Activated CD4-positive, alpha-beta T cell treated with anti-CD3 and anti-CD28 coated beads for 36 hours (primary cell): Measurements from ENCODE around the gene FRMD4A. TPM values are rescaled to one million over a fixed set of nuclear protein-coding genes. Genes with fewer than 3 reads are reported as not detected.
"Not testable (repeated sequence)": the region's sequence is repeated elsewhere in the genome, so short reads cannot be mapped to it uniquely, and the experiment has no call there.

ENCODE experiments used
- ATAC-seq: fragments of 200-7000 bp; cut with Tn5 transposase; one replicate; pipeline ENCODE4 v1.10.0; 2021; ENCODE audit warnings: mild to moderate bottlenecking, moderate library complexity
- CTCF ChIA-PET: fragments of 350-600 bp; sonication (Branson Sonifier 250); formaldehyde crosslinking; loops from one replicate; lab custom pipeline; 2021; ENCODE audit warnings: antibody characterized with exemption; lab: Charles Lee
- POLR2A ChIA-PET: fragments of 350-600 bp; sonication (Branson Sonifier 250); formaldehyde crosslinking; loops from one replicate; lab custom pipeline; 2021; ENCODE audit warnings: antibody characterized with exemption, inconsistent platforms; lab: Charles Lee
- DNase-seq: peaks from one replicate; pipeline ENCODE4 v3.0.0-alpha.2; 2020
- H3K27ac Mint-ChIP-seq: one replicate; pipeline ENCODE4 v1.8.0; 2021; ENCODE audit warnings: mixed read lengths
- H3K27me3 Mint-ChIP-seq: one replicate; pipeline ENCODE4 v1.8.0; 2021; ENCODE audit warnings: mixed read lengths
- H3K36me3 Mint-ChIP-seq: one replicate; pipeline ENCODE4 v1.8.0; 2021; ENCODE audit warnings: low read depth, mixed read lengths
- H3K4me1 Mint-ChIP-seq: one replicate; pipeline ENCODE4 v1.8.0; 2021; ENCODE audit warnings: mixed read lengths
- H3K4me3 Mint-ChIP-seq: one replicate; pipeline ENCODE4 v1.8.0; 2021; ENCODE audit warnings: mild to moderate bottlenecking, moderate library complexity, mixed read lengths
- H3K9me3 Mint-ChIP-seq: one replicate; pipeline ENCODE4 v1.8.0; 2021; ENCODE audit warnings: low read depth, mixed read lengths
- intact Hi-C, 2 experiments: fragments of 100-400 bp; cut with DNase I in 1 of 2; cut with micrococcal nuclease in 1 of 2; formaldehyde crosslinking; loops; one replicate each; pipeline versions ENCODE4 v1.14.2 to v1.15.1; 2022 to 2024; cut with DNase I, micrococcal nuclease
- total RNA-seq, 2 experiments: library from RNA; stranded (reverse); gene quantifications; one replicate each; pipeline ENCODE4 v1.2.3, GENCODE V29; 2021

The FRMD4A gene
- total RNA-seq, 2 experiments from 2014 or later, result 0.85 to 1.3 TPM

DNA sequence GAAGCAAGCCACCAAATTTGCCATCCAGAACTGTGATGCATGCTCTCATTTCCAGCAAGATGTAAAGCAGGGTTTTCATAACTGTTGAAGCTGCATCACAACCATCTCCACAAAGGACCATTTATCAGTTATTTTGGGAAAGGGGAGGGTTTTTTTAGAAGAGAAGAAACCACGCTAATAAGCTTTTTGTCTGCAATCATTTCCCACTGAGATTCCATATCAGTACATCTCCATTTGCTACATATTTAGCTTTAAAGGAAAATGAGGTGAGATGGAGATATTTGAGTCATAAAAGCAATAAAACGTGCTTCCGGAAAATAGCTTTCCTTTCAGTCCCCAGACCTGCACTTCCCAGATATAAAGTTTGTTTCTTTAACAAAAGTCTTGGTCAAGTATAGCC is 258.2 kb downstream of the FRMD4A start:
- no peaks in the 10 kb centered on the region for H3K9me3 Mint-ChIP-seq
- no peaks in the 10 kb centered on the region for H3K4me1 Mint-ChIP-seq
- no peak overlapping the region for H3K27ac Mint-ChIP-seq
- intact Hi-C loops, result no loop called here
- H3K36me3 Mint-ChIP-seq, result no peaks in the 10 kb centered on the region
- POLR2A ChIA-PET, result no interaction called here
- no peak for ATAC-seq
- H3K4me3 Mint-ChIP-seq, result no peak overlapping the region
- CTCF ChIA-PET, result interaction anchor here (0.7 to 0.8 kb wide), 2 partner anchors 22 to 234 kb away, joined by 3 read pairs; no protein-coding TSS in a partner anchor
- no peak for DNase-seq
- H3K27me3 Mint-ChIP-seq, result no peaks in the 10 kb centered on the region

DNA sequence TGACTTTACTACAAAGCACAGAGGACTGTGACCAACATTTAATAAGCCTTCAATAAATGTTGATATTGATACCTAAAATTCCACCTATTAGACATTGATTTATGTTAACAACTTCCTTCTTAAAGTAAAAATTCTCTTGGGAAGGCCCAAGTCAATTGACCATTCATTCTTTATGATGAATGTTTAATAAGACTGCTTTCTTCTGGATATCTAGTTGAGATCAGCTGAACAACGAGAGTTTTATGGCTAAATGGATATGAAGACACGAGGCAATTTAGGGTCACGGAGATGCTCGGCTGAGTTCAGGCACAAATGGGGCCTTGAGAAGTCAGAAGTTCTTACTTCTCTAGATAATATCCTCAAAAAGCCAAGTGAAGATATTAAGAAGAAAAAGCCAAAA is 258.8 kb downstream of the FRMD4A start:
- H3K27me3 Mint-ChIP-seq, result no peaks in the 10 kb centered on the region

DNA sequence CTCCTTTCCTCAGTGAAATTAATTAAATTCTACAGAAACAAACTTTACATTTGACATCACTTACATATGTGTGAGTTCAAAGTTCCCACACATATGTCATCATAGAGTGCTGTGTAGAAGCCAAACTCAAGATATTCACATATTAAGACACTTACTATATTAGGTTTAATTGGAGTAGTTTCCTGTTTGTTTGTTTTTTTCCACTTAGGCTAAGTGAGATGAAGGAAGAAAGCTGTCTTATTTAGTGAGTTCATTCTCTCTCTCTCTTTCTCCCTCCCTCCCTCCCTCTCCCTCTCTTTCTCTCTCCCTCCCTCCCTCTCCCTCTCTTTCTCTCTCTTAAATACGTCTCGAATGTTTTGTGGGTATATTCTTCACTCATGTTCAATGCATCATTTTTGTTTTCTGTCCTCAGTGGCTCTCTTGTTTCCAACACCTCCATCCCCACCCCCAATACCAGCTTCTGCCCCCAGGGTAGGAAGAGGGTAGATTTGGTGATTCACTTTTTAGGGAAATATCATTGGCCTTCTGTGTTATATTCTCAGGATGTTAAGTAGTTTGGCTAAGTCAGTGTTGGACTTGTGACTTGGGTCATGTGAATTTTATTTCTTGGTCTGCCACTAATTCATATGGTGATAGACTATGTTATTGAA is 262.0 kb downstream of the FRMD4A start:
- Mint-ChIP-seq H3K27me3 (no peaks in the 10 kb centered on the region), H3K36me3 (no peaks in the 10 kb centered on the region), H3K9me3 (peaks cover 6% of the 10 kb centered on the region), H3K4me1 (no peaks in the 10 kb centered on the region), H3K27ac (no peak overlapping the region), H3K4me3 (no peak overlapping the region)
- ChIA-PET POLR2A (no interaction called here), CTCF (interaction anchor here (0.8 to 1.0 kb wide), 2 partner anchors 25 to 44 kb away, joined by 3 to 4 read pairs; no protein-coding TSS in a partner anchor)
- DNase-seq, result no peak
- intact Hi-C loops, result no loop called here
- ATAC-seq, result no peak

More for the DNA sequence above, 258.8 kb downstream of the FRMD4A start:
- no peaks in the 10 kb centered on the region for H3K4me1 Mint-ChIP-seq
- ChIA-PET POLR2A (no interaction called here), CTCF (interaction anchor here (0.8 kb wide), 1 partner anchor 234 kb away, joined by 3 read pairs; no protein-coding TSS in a partner anchor)
- no peak overlapping the region for H3K4me3 Mint-ChIP-seq
- ATAC-seq, result no peak
- intact Hi-C loops, result no loop called here
- no peaks in the 10 kb centered on the region for H3K9me3 Mint-ChIP-seq
- no peaks in the 10 kb centered on the region for H3K36me3 Mint-ChIP-seq
- no peak overlapping the region for H3K27ac Mint-ChIP-seq
- DNase-seq, result no peak

DNA sequence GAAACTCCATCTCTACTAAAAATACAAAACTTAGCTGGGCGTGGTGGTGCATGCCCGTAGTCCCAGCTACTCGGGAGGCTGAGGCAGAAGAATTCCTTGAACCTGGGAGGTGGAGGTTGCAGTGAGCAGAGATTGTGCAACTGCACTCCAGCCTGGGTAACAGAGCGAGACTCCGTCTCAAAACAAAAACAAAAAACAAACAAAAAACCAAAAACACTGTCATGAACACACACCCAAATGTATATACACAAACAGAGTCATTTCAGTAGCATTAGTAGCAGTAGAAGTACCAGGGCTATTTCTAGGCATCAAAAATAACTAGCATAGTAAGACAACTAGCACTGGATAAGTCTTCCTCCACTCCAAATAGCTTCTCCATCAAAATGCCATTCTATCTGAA is 263.1 kb downstream of the FRMD4A start:
- ATAC-seq, H3K9me3 Mint-ChIP-seq, H3K36me3 Mint-ChIP-seq, DNase-seq, intact Hi-C loops, H3K27ac Mint-ChIP-seq, H3K27me3 Mint-ChIP-seq, H3K4me1 Mint-ChIP-seq, CTCF ChIA-PET, H3K4me3 Mint-ChIP-seq, POLR2A ChIA-PET: not testable (repeated sequence)

DNA sequence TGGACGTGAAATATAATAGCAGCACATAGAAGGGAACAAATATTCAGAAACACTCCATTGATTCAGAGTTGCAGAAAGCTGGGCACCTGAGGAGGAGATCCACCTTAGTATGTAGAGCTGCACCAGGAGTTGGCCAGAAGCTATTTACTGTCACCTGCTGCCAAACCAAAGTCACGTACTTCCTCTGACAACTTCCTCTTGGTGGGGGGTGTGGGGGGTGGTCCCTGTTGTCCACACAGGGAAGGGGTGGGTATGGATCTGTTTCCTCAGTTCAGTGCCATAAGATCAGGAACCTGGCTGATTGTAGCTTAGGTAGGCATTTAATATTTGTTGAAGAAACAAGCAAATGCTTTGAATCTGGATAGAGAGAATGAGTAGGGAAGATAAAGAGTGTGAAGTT is 264.6 kb downstream of the FRMD4A start:
- no peak overlapping the region for H3K27ac Mint-ChIP-seq
- H3K36me3 Mint-ChIP-seq, result no peaks in the 10 kb centered on the region
- intact Hi-C loops, result no loop called here
- H3K27me3 Mint-ChIP-seq, result peaks cover 3% of the 10 kb centered on the region
- CTCF ChIA-PET, result no interaction called here
- no peaks in the 10 kb centered on the region for H3K4me1 Mint-ChIP-seq
- ATAC-seq, result no peak
- no peak overlapping the region for H3K4me3 Mint-ChIP-seq
- POLR2A ChIA-PET, result no interaction called here
- peaks cover 6% of the 10 kb centered on the region for H3K9me3 Mint-ChIP-seq
- DNase-seq, result no peak

DNA sequence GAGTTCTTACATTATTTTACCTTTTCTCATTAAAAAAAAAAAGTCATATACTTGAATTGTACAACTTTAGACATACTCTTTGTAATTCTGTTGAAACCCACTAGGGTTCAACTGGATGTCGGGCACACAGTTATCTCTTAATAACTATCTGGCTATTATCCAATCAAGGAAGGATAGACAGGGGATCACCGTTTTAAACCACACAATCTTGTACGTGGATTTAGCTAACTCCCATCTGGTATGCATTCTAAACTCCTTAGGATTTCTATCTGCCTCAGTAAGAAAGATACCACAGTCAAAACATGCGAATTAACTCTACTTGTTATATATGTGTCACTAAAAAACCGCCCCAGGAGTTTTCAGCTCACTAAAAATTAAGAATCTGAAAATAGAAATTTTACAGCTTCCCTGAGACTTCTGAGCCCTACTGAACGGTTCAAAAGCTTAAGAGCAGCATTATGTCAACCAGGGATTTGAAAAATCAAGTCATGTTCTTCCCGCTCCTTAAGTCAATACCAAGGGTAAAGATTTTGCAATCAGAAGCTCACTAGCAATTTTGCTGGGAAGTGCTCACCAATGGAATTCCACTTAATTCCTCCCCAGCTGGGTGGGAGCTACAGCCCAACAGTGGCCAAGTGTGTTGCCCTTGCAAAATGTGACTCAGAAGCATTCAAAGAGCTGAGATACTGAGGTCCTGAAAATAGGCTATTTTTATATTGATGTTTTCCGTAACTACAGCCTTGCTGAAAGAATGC is 267.0 kb downstream of the FRMD4A start:
- intact Hi-C loops, result no loop called here
- CTCF ChIA-PET, result interaction anchor here (0.6 kb wide), 1 partner anchor 262 kb away, joined by 3 read pairs; no protein-coding TSS in a partner anchor
- peaks cover 3% of the 10 kb centered on the region for H3K27me3 Mint-ChIP-seq

DNA sequence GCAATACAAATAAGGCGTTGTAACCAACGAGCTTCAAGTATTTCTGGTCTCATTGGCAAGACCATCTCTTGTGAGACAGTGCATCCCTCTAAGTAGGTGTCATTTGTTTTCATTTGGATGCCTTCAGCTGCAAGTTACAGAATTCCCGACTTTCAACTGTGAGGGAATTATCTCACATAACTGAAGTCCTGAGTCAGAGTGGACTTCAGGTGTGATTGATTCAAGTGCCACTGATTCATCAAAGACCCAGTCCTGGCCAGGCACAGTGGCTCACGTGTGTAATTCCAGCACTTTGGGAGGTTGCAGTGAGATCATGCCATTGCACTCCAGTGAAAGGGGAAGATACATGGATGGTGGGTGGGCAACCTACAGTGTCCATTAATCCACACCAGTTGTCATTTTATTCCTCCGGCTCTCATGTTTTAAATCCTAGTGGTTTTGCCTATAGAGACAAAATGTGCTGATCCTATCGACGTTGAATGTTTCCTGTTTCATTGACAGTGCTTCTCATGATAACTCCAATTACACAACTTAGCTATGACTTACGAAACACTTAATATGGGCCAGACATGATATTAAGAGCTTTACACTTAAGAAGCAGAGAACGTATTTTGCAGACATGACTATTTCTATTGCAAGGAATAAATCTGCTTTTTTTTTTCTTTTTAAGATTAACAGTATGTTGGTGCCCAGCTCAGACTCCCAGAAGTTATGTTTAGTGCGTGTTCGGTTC is 268.0 kb downstream of the FRMD4A start:
- H3K4me1 Mint-ChIP-seq, result no peaks in the 10 kb centered on the region
- H3K9me3 Mint-ChIP-seq, result peaks cover 6% of the 10 kb centered on the region
- intact Hi-C loops, result no loop called here
- no peak overlapping the region for H3K4me3 Mint-ChIP-seq
- ChIA-PET POLR2A (interaction anchor here (0.8 kb wide), 1 partner anchor 627 kb away, joined by 3 read pairs; no protein-coding TSS in a partner anchor), CTCF (interaction anchor here (1.0 kb wide), 1 partner anchor 28 kb away, joined by 3 read pairs; no protein-coding TSS in a partner anchor)
- no peaks in the 10 kb centered on the region for H3K36me3 Mint-ChIP-seq
- H3K27me3 Mint-ChIP-seq, result peaks cover 3% of the 10 kb centered on the region
- ATAC-seq (no peak), DNase-seq (no peak)
- no peak overlapping the region for H3K27ac Mint-ChIP-seq

More for the DNA sequence above, 267.0 kb downstream of the FRMD4A start:
- Mint-ChIP-seq H3K4me3 (no peak overlapping the region), H3K27ac (no peak overlapping the region), H3K36me3 (no peaks in the 10 kb centered on the region), H3K9me3 (peaks cover 6% of the 10 kb centered on the region), H3K4me1 (no peaks in the 10 kb centered on the region)
- ATAC-seq (no peak), DNase-seq (no peak)
- POLR2A ChIA-PET, result interaction anchor here (0.8 kb wide), 1 partner anchor 626 kb away, joined by 3 read pairs; no protein-coding TSS in a partner anchor

DNA sequence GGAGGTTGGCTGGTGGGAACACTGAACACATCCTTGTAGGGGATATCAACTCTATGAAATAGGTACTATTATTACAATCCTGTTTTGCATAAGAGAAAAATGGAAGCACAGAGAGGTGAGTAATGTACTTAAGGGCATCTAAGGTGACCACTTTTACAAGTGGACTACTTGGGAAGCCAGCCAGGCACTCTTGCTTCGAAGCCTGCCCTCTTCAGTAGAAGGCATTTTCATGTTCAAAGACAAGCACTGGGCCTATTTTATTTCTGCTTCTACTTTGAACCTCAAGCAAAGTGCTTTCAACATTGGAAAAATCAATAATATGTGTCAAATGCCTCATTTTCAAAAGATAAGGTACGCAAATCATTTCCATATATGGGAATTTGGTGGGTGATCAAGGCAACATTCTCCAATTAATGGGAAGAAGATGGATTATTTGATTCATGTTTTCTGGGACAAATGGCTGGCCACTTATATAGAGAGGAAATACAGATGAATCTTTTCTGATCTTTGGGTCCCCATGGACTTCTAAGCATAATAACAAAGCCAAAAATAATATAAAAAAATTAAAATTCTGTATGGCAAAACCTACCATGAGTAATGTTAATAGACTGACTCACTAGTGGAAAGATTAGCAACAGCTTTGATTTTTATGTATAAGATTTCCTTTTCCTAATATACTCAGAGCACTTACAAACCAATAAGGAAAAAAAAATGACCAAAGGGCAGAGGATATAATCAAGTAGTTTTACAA is 270.2 kb downstream of the FRMD4A start:
- CTCF ChIA-PET, result no interaction called here
- POLR2A ChIA-PET, result no interaction called here
- no peak for ATAC-seq

DNA sequence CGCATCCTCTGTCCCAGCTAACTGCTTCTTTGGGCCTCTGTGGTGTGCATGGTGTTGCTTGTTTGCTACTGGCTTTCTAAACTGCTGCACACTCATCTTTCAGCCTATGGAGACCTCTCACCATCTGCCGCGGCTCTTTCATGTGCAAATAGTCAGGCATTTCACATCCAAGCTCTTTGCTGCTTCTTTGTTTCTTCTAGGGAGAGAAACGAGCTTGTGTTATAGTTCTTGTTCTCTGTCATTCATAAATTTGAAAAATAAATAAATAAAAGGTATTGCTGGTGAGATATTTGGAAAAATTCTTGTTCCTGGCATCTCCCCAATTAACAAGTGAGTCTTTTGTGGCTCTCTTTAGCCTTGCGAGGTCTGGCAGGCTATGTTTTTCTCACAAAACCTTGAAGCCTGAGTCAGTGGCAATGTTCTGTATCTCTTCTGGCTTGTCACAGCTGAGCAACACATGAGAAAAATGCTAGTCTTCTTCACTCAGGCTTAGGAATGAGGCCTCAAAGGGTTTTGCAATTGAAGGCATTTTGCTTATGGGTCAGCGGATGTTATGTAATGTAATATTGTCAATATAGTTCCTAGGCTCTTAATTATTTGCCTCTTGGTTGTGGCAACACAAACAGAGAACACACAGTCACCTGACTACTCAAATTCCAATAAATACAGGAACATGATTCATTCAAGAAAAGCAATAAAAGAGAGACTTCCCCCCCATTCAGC is 274.0 kb downstream of the FRMD4A start:
- Mint-ChIP-seq H3K4me3 (no peak overlapping the region), H3K36me3 (peaks cover 2% of the 10 kb centered on the region), H3K27ac (no peak overlapping the region), H3K9me3 (peaks cover 13% of the 10 kb centered on the region), H3K4me1 (no peaks in the 10 kb centered on the region), H3K27me3 (peaks cover 3% of the 10 kb centered on the region)
- intact Hi-C loops, result no loop called here
- ChIA-PET CTCF (no interaction called here), POLR2A (no interaction called here)
- DNase-seq, result no peak
- no peak for ATAC-seq

More for the DNA sequence above, 270.2 kb downstream of the FRMD4A start:
- peaks cover 3% of the 10 kb centered on the region for H3K27me3 Mint-ChIP-seq
- H3K4me3 Mint-ChIP-seq, result no peak overlapping the region
- intact Hi-C loops, result no loop called here
- DNase-seq, result no peak
- no peaks in the 10 kb centered on the region for H3K4me1 Mint-ChIP-seq
- H3K36me3 Mint-ChIP-seq, result no peaks in the 10 kb centered on the region
- no peaks in the 10 kb centered on the region for H3K9me3 Mint-ChIP-seq
- H3K27ac Mint-ChIP-seq, result no peak overlapping the region

DNA sequence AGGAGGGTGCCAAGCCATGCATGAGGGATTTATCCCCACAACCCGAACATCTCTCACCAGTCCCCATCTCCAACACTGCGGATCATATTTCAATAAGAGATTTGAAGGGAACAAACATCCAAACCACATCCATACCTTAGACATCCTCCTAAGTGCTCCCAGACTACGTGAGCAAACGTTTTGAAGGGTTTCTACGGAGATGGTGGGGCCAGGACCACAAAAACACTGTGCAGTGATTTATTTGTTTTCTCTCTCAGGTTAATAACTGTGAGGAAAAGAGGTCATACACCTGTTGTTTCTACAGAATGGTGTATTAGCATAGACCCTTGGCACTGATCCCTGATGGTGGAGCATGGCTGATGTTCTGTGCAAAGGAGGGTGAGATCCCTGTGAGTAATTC is 277.8 kb downstream of the FRMD4A start:
- H3K4me3 Mint-ChIP-seq, result no peak overlapping the region
- no peak for DNase-seq
- intact Hi-C loops, result no loop called here
- H3K36me3 Mint-ChIP-seq, result peaks cover 2% of the 10 kb centered on the region
- no peak overlapping the region for H3K27ac Mint-ChIP-seq
- no peaks in the 10 kb centered on the region for H3K4me1 Mint-ChIP-seq
- peaks cover 13% of the 10 kb centered on the region for H3K9me3 Mint-ChIP-seq
- no peak for ATAC-seq
- POLR2A ChIA-PET, result no interaction called here
- H3K27me3 Mint-ChIP-seq, result no peaks in the 10 kb centered on the region
- CTCF ChIA-PET, result no interaction called here
